ENCODE results near the gene CAB39. TPM values are rescaled to one million over a fixed set of nuclear protein-coding genes. Genes with fewer than 3 reads are reported as not detected.

Gene CAB39
- total RNA-seq, 2 donors from 2014 or later, result 130 to 149 TPM

- peaks cover 78% of the 10 kb centered on the region for H3K4me1 Mint-ChIP-seq (ENCODE audit: low read depth)
These were observed 18.9 kb downstream of the CAB39 start for GRCh38 chr2:230731512-230731911.

GRCh38 chr2:230732914-230733401 lies 20.3 kb downstream of the CAB39 start:
- Mint-ChIP-seq H3K4me1 (ENCODE audit: low read depth) (peaks cover 88% of the 10 kb centered on the region), H3K4me3 (no peak overlapping the region), H3K36me3 (ENCODE audit: insufficient read depth in 2 of 2) (peaks cover 0 to 3% of the 10 kb centered on the region in 2 donors), H3K27me3 (ENCODE audit: low read depth) (no peaks in the 10 kb centered on the region), H3K9me3 (no peaks in the 10 kb centered on the region), H3K27ac (no peak overlapping the region)
- DNase-seq (no peak), ATAC-seq (replicated peaks in 1 of 2) (no peak)

More at GRCh38 chr2:230731512-230731911, 18.9 kb downstream of the CAB39 start:
- H3K36me3 Mint-ChIP-seq (ENCODE audit: insufficient read depth in 2 of 2), result peaks cover 2 to 3% of the 10 kb centered on the region in 2 donors
- peak overlapping the region; percentile 28 for H3K27ac Mint-ChIP-seq
- H3K27me3 Mint-ChIP-seq (ENCODE audit: low read depth), result no peaks in the 10 kb centered on the region
- H3K9me3 Mint-ChIP-seq, result no peaks in the 10 kb centered on the region
- H3K4me3 Mint-ChIP-seq, result no peak overlapping the region
- ATAC-seq (replicated peaks in 1 of 2) (no peak), DNase-seq (no peak)

- DNase-seq, result no peak
- H3K27ac Mint-ChIP-seq, result peak overlapping the region; percentile 74
- H3K27me3 Mint-ChIP-seq (ENCODE audit: low read depth), result no peaks in the 10 kb centered on the region
- H3K4me1 Mint-ChIP-seq (ENCODE audit: low read depth), result peaks cover 88% of the 10 kb centered on the region
- no peaks in the 10 kb centered on the region for H3K9me3 Mint-ChIP-seq
- peaks cover 0 to 9% of the 10 kb centered on the region in 2 donors for H3K36me3 Mint-ChIP-seq (ENCODE audit: insufficient read depth in 2 of 2)
- H3K4me3 Mint-ChIP-seq, result peak overlapping the region in 1 of 2 donors; percentile 2
- no peak for ATAC-seq (replicated peaks in 1 of 2)
These were observed 21.9 kb downstream of the CAB39 start for GRCh38 chr2:230734247-230735175.

- peak overlapping the region; percentile 77 for H3K27ac Mint-ChIP-seq
- no peaks in the 10 kb centered on the region for H3K27me3 Mint-ChIP-seq (ENCODE audit: low read depth)
- peaks cover 92% of the 10 kb centered on the region for H3K4me1 Mint-ChIP-seq (ENCODE audit: low read depth)
- peaks cover 0 to 16% of the 10 kb centered on the region in 2 donors for H3K36me3 Mint-ChIP-seq (ENCODE audit: insufficient read depth in 2 of 2)
- H3K4me3 Mint-ChIP-seq, result peak overlapping the region; percentile 50 to 86
- DNase-seq (no peak), ATAC-seq (replicated peaks in 1 of 2) (peak; percentile 84 to 85)
- H3K9me3 Mint-ChIP-seq, result no peaks in the 10 kb centered on the region
These were observed 23.2 kb downstream of the CAB39 start for GRCh38 chr2:230735884-230736283.

GRCh38 chr2:230737300-230737699 lies 24.7 kb downstream of the CAB39 start:
- no peak for DNase-seq
- no peaks in the 10 kb centered on the region for H3K9me3 Mint-ChIP-seq
- peak overlapping the region; percentile 56 to 60 for H3K4me3 Mint-ChIP-seq
- H3K27me3 Mint-ChIP-seq (ENCODE audit: low read depth), result no peaks in the 10 kb centered on the region
- ATAC-seq (replicated peaks in 1 of 2), result no peak
- H3K4me1 Mint-ChIP-seq (ENCODE audit: low read depth), result peaks cover 79% of the 10 kb centered on the region
- H3K27ac Mint-ChIP-seq, result peak overlapping the region; percentile 66
- peaks cover 1 to 18% of the 10 kb centered on the region in 2 donors for H3K36me3 Mint-ChIP-seq (ENCODE audit: insufficient read depth in 2 of 2)

GRCh38 chr2:230737791-230738226 lies 25.2 kb downstream of the CAB39 start:
- H3K9me3 Mint-ChIP-seq, result no peaks in the 10 kb centered on the region
- H3K4me3 Mint-ChIP-seq, result peak overlapping the region; percentile 56 to 60
- H3K27ac Mint-ChIP-seq, result peak overlapping the region; percentile 66
- peaks cover 78% of the 10 kb centered on the region for H3K4me1 Mint-ChIP-seq (ENCODE audit: low read depth)
- DNase-seq (no peak), ATAC-seq (replicated peaks in 1 of 2) (no peak)
- peaks cover 2 to 20% of the 10 kb centered on the region in 2 donors for H3K36me3 Mint-ChIP-seq (ENCODE audit: insufficient read depth in 2 of 2)
- no peaks in the 10 kb centered on the region for H3K27me3 Mint-ChIP-seq (ENCODE audit: low read depth)

GRCh38 chr2:230738391-230738811 lies 25.8 kb downstream of the CAB39 start:
- Mint-ChIP-seq H3K36me3 (ENCODE audit: insufficient read depth in 2 of 2) (peaks cover 3 to 24% of the 10 kb centered on the region in 2 donors), H3K9me3 (no peaks in the 10 kb centered on the region), H3K4me3 (peak overlapping the region; percentile 56 to 60), H3K27ac (peak overlapping the region; percentile 66), H3K4me1 (ENCODE audit: low read depth) (peaks cover 78% of the 10 kb centered on the region), H3K27me3 (ENCODE audit: low read depth) (no peaks in the 10 kb centered on the region)
- ATAC-seq (replicated peaks in 1 of 2), result no peak
- DNase-seq, result no peak

- no peak for DNase-seq
- Mint-ChIP-seq H3K27ac (peak overlapping the region; percentile 66), H3K4me3 (peak overlapping the region; percentile 37 to 56), H3K9me3 (no peaks in the 10 kb centered on the region), H3K27me3 (ENCODE audit: low read depth) (no peaks in the 10 kb centered on the region), H3K36me3 (ENCODE audit: insufficient read depth in 2 of 2) (peaks cover 3 to 24% of the 10 kb centered on the region in 2 donors), H3K4me1 (ENCODE audit: low read depth) (peaks cover 78% of the 10 kb centered on the region)
- no peak for ATAC-seq (replicated peaks in 1 of 2)
These were observed 26.3 kb downstream of the CAB39 start for GRCh38 chr2:230738924-230739323.

- peaks cover 3 to 24% of the 10 kb centered on the region in 2 donors for H3K36me3 Mint-ChIP-seq (ENCODE audit: insufficient read depth in 2 of 2)
- H3K4me3 Mint-ChIP-seq, result peak overlapping the region in 1 of 2 donors; percentile 16
- H3K4me1 Mint-ChIP-seq (ENCODE audit: low read depth), result peaks cover 70% of the 10 kb centered on the region
- DNase-seq (no peak), ATAC-seq (replicated peaks in 1 of 2) (peak in 1 of 2 donors; percentile 38)
- peak overlapping the region; percentile 80 for H3K27ac Mint-ChIP-seq
- H3K9me3 Mint-ChIP-seq, result no peaks in the 10 kb centered on the region
- H3K27me3 Mint-ChIP-seq (ENCODE audit: low read depth), result no peaks in the 10 kb centered on the region
These were observed 27.3 kb downstream of the CAB39 start for GRCh38 chr2:230739961-230740360.

GRCh38 chr2:230742781-230743180 lies 30.1 kb downstream of the CAB39 start:
- Mint-ChIP-seq H3K4me1 (ENCODE audit: low read depth) (peaks cover 63% of the 10 kb centered on the region), H3K36me3 (ENCODE audit: insufficient read depth in 2 of 2) (peaks cover 8 to 33% of the 10 kb centered on the region in 2 donors), H3K4me3 (no peak overlapping the region), H3K27me3 (ENCODE audit: low read depth) (no peaks in the 10 kb centered on the region), H3K27ac (peak overlapping the region; percentile 40), H3K9me3 (no peaks in the 10 kb centered on the region)
- ATAC-seq (replicated peaks in 1 of 2) (no peak), DNase-seq (no peak)

GRCh38 chr2:230746213-230746612 lies 33.6 kb downstream of the CAB39 start:
- Mint-ChIP-seq H3K4me3 (no peak overlapping the region), H3K36me3 (ENCODE audit: insufficient read depth in 2 of 2) (peaks cover 11 to 25% of the 10 kb centered on the region in 2 donors), H3K27ac (peak overlapping the region; percentile 86), H3K4me1 (ENCODE audit: low read depth) (peaks cover 65% of the 10 kb centered on the region), H3K9me3 (no peaks in the 10 kb centered on the region), H3K27me3 (ENCODE audit: low read depth) (no peaks in the 10 kb centered on the region)
- no peak for DNase-seq
- no peak for ATAC-seq (replicated peaks in 1 of 2)

GRCh38 chr2:230748087-230748486 lies 35.4 kb downstream of the CAB39 start:
- Mint-ChIP-seq H3K4me3 (peak overlapping the region in 1 of 2 donors; percentile 39), H3K36me3 (ENCODE audit: insufficient read depth in 2 of 2) (peaks cover 15 to 27% of the 10 kb centered on the region in 2 donors), H3K9me3 (no peaks in the 10 kb centered on the region), H3K27ac (peak overlapping the region; percentile 10), H3K27me3 (ENCODE audit: low read depth) (no peaks in the 10 kb centered on the region), H3K4me1 (ENCODE audit: low read depth) (peaks cover 77% of the 10 kb centered on the region)
- peak in 1 of 2 donors; percentile 29 for ATAC-seq (replicated peaks in 1 of 2)
- DNase-seq, result peak in 1 of 2 donors; percentile 24

- ATAC-seq (replicated peaks in 1 of 2), result no peak
- Mint-ChIP-seq H3K4me3 (no peak overlapping the region), H3K36me3 (ENCODE audit: insufficient read depth in 2 of 2) (peaks cover 15 to 26% of the 10 kb centered on the region in 2 donors), H3K4me1 (ENCODE audit: low read depth) (peaks cover 73% of the 10 kb centered on the region), H3K27me3 (ENCODE audit: low read depth) (no peaks in the 10 kb centered on the region), H3K27ac (no peak overlapping the region), H3K9me3 (no peaks in the 10 kb centered on the region)
- no peak for DNase-seq
These were observed 36.5 kb downstream of the CAB39 start for GRCh38 chr2:230749111-230749510.
